K562 (cell line): ENCODE results near the gene SGMS1. TPM values are rescaled to one million over a fixed set of nuclear protein-coding genes. Genes with fewer than 3 reads are reported as not detected.

ENCODE experiments used
- HDAC1 ChIP-seq, 2 experiments: fragments of 450-650 bp; IDR thresholded peaks; 2 replicates each; pipeline ENCODE4 v1.6.1; 2016 to 2017; ENCODE audit warnings: inconsistent platforms in 1 of 2, mild to moderate bottlenecking in 1 of 2, moderate library complexity in 1 of 2
- PKNOX1 ChIP-seq: fragments of 450-650 bp; IDR thresholded peaks from 2 replicates; pipeline ENCODE4 v1.6.1; 2016
- POLR2AphosphoS5 ChIP-seq: IDR thresholded peaks from 2 replicates; pipeline ENCODE4 v1.6.1; 2011; ENCODE audit warnings: mild to moderate bottlenecking, low read depth, low read length, moderate library complexity; ENCODE audit not compliant: control insufficient read depth, insufficient read depth
- RBM22 ChIP-seq: fragments of 200-400 bp; formaldehyde crosslinking; IDR thresholded peaks from 2 replicates; pipeline ENCODE4 v1.6.1; 2018; ENCODE audit warnings: low read length, low read depth; ENCODE audit not compliant: poor library complexity, severe bottlenecking
- TBP ChIP-seq: optimal IDR thresholded peaks from 2 replicates; pipeline ENCODE3; 2011; ENCODE audit warnings: low read depth, low read length, improper control_type of control experiment
- TGIF2 ChIP-seq: sonication (generic); formaldehyde crosslinking; IDR thresholded peaks from 2 replicates; pipeline ENCODE4 v1.8.1; 2022; ENCODE audit warnings: mild to moderate bottlenecking, missing genetic modification reagents, moderate library complexity
- YBX1 ChIP-seq: fragments of 450-650 bp; IDR thresholded peaks from 2 replicates; pipeline ENCODE4 v1.7.1; 2016; ENCODE audit warnings: mild to moderate bottlenecking
- ZMIZ1 ChIP-seq, 2 experiments: fragments of 150-350 bp in 1 of 2; IDR thresholded peaks; 2 replicates each; pipeline ENCODE4 v1.6.1; 2012 to 2016; ENCODE audit warnings: low read depth in 2 of 2, low read length in 2 of 2, mild to moderate bottlenecking in 1 of 2, moderate library complexity in 1 of 2
- ZNF224 ChIP-seq: sonication (generic); formaldehyde crosslinking; IDR thresholded peaks from 2 replicates; pipeline ENCODE4 v1.8.0; 2022; ENCODE audit warnings: mild to moderate bottlenecking, missing genetic modification reagents
- ZSCAN29 ChIP-seq: fragments of 450-650 bp; IDR thresholded peaks from 2 replicates; pipeline ENCODE4 v1.6.1; 2017
- polyA plus RNA-seq, 8 experiments: library from polyadenylated mRNA; depleted of rRNA in 4 of 8; stranded (reverse) in 5 of 8; unstranded in 3 of 8; fragments of >200 nt; fragmentation: Nextera tagmentation in 2 of 8; fragmentation: Illumina TruSeq in 1 of 8; extraction: Ambion mirVana in 2 of 8; extraction: Trizol in 1 of 8; gene quantifications; 2 replicates each; pipeline versions ENCODE4 v1.2.1 to v1.2.3, GENCODE V29; 2011 to 2014; ENCODE audit warnings: inconsistent platforms in 1 of 8, missing spikeins in 1 of 8
- total RNA-seq, 7 experiments: library from RNA; depleted of rRNA in 6 of 7; stranded (reverse); fragments of >200 nt in 6 of 7; fragmentation: Illumina TruSeq in 2 of 7; extraction: Trizol in 2 of 7; gene quantifications; 2 replicates each; pipeline versions ENCODE4 v1.2.1 to v1.2.3, GENCODE V29; 2011 to 2021; ENCODE audit warnings: low replicate concordance in 1 of 7
- TF ChIP-seq, protein P1 (sequence below), 2 experiments: fragments of 450-650 bp; formaldehyde crosslinking in 1 of 2; IDR thresholded peaks; 2 replicates each; pipeline versions ENCODE4 v1.4.0 to v1.6.1; 2014 to 2020; ENCODE audit warnings: mild to moderate bottlenecking in 2 of 2, borderline replicate concordance in 1 of 2, low read depth in 1 of 2

SGMS1 gene
- total and polyA plus RNA-seq, 9 of the 15 experiments (the other 6 are each of a cell fraction or from before 2014, with no cell fraction given) = 22.6 to 232 (median 82.2) TPM

DNA sequence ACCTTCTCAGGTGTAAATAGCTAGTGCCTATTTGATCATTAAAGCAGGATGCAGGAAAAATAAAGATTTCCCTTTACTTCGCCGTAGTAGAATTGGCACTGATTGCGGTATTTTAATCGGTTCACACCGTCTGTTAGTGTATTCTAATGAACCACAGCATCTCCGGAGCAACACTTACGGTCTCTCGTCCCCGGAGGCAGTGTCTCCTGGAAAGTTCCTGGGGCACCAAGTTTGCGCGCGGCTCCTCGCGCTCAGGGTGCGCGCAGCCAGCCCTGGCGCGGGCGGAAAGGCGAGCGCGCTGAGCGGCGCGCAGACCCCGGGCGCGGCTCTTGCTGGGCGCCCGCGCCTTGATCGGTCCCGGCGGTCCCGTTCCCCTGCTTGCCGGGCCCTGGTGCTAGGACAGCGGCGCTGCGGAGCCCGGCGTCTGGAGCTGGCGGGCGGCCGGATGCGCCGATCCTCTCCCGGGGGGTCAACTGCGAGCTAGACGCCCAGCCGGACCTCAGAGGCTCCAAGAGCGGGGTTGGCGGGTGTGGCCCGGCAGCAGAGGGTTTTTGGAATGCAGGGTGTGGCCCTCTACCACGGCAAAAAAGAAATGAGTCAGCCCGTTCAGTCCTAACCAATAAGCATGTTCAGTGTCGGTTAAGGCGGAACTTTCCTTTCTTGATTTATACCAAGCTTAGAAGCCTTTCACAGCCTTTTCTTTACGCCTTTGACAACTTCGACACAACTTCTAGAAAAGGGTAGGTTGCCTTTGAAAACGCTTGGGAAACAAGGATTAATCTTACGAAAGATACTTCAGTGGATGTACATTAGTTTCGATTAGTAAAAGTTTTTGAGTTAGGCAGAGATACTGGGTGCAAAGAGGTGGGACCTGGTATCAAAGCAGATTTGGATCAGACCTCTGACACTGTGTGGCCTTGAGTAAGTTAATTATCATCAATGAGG lies 205.6 kb downstream of the SGMS1 start (continued):
- TF ChIP-seq, protein P1, sequence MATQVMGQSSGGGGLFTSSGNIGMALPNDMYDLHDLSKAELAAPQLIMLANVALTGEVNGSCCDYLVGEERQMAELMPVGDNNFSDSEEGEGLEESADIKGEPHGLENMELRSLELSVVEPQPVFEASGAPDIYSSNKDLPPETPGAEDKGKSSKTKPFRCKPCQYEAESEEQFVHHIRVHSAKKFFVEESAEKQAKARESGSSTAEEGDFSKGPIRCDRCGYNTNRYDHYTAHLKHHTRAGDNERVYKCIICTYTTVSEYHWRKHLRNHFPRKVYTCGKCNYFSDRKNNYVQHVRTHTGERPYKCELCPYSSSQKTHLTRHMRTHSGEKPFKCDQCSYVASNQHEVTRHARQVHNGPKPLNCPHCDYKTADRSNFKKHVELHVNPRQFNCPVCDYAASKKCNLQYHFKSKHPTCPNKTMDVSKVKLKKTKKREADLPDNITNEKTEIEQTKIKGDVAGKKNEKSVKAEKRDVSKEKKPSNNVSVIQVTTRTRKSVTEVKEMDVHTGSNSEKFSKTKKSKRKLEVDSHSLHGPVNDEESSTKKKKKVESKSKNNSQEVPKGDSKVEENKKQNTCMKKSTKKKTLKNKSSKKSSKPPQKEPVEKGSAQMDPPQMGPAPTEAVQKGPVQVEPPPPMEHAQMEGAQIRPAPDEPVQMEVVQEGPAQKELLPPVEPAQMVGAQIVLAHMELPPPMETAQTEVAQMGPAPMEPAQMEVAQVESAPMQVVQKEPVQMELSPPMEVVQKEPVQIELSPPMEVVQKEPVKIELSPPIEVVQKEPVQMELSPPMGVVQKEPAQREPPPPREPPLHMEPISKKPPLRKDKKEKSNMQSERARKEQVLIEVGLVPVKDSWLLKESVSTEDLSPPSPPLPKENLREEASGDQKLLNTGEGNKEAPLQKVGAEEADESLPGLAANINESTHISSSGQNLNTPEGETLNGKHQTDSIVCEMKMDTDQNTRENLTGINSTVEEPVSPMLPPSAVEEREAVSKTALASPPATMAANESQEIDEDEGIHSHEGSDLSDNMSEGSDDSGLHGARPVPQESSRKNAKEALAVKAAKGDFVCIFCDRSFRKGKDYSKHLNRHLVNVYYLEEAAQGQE (IDR thresholded peaks at IDR 0.05; ENCODE audit: borderline replicate concordance) = no peak
- TF ChIP-seq, protein P1 (CRISPR knock-in tag; IDR thresholded peaks at IDR 0.05; ENCODE audit: low read depth) = peak; percentile 79; the same call in 1 of the 2 replicates
- TF ChIP-seq TGIF2 (CRISPR knock-in tag) (no peak), RBM22 (no peak), ZSCAN29 (peak; percentile 12; the same call in 1 of the 2 replicates), YBX1 (no peak), POLR2AphosphoS5 (peak; percentile 86), HDAC1 (IDR thresholded peaks at IDR 0.05) (no peak), TBP (peak; percentile 88), ZMIZ1 (IDR thresholded peaks at IDR 0.05; ENCODE audit: low read depth in 2 of 2, low read length in 2 of 2) (no peak), PKNOX1 (peak; percentile 98), ZNF224 (CRISPR knock-in tag) (no peak; the same call in 1 of the 2 replicates)
